NCI-H2171 (cell line): ENCODE measurements around the gene PCBP3.

Source experiments
- DNase-seq: peaks from one replicate; lab custom pipeline; 2025; lab: John Stamatoyannopoulos, UW

PCBP3 gene

GRCh38 chr21:45910548-45911221 is 267.2 kb downstream of the PCBP3 start:
- no peak for DNase-seq

- no peak for DNase-seq
Measured at GRCh38 chr21:45911806-45912325, 268.3 kb downstream of the PCBP3 start.

GRCh38 chr21:45912611-45913417 is 269.3 kb downstream of the PCBP3 start:
- no peak for DNase-seq

GRCh38 chr21:45913418-45913765 is 269.9 kb downstream of the PCBP3 start:
- no peak for DNase-seq

GRCh38 chr21:45913886-45914285 is 270.4 kb downstream of the PCBP3 start:
- DNase-seq: no peak

- DNase-seq: no peak
Measured at GRCh38 chr21:45914321-45914845, 270.9 kb downstream of the PCBP3 start.

- no peak for DNase-seq
Measured at GRCh38 chr21:45916011-45916840, 272.7 kb downstream of the PCBP3 start.

GRCh38 chr21:45917241-45917640 is 273.7 kb downstream of the PCBP3 start:
- DNase-seq: no peak

GRCh38 chr21:45918011-45918410 is 274.5 kb downstream of the PCBP3 start:
- DNase-seq: no peak

- DNase-seq: no peak
Measured at GRCh38 chr21:45918835-45919447, 275.4 kb downstream of the PCBP3 start.

- no peak for DNase-seq
Measured at GRCh38 chr21:45919593-45919992, 276.1 kb downstream of the PCBP3 start.

- no peak for DNase-seq
Measured at GRCh38 chr21:45920824-45921600, 277.5 kb downstream of the PCBP3 start.

- no peak for DNase-seq
Measured at GRCh38 chr21:45921917-45922316, 278.4 kb downstream of the PCBP3 start.

GRCh38 chr21:45922648-45923047 is 279.1 kb downstream of the PCBP3 start:
- no peak for DNase-seq

- no peak for DNase-seq
Measured at GRCh38 chr21:45923146-45923545, 279.6 kb downstream of the PCBP3 start.

- no peak for DNase-seq
Measured at GRCh38 chr21:45926281-45926680, 282.8 kb downstream of the PCBP3 start.

GRCh38 chr21:45927032-45927431 is 283.5 kb downstream of the PCBP3 start:
- DNase-seq: no peak

- no peak for DNase-seq
Measured at GRCh38 chr21:45927851-45928850, 284.6 kb downstream of the PCBP3 start.

- DNase-seq: no peak
Measured at GRCh38 chr21:45929449-45929848, 285.9 kb downstream of the PCBP3 start.
